PFSK-1 (cell line): ENCODE results near the gene SLC46A3.

Experiments used
- FOXP2 ChIP-seq: optimal IDR thresholded peaks from 2 replicates; pipeline ENCODE3; 2011; ENCODE audit warnings: borderline replicate concordance, control low read depth, inconsistent platforms; ENCODE audit not compliant: insufficient read depth; ENCODE audit errors: extremely low read length, extremely low read depth
- POLR2AphosphoS5 ChIP-seq: IDR thresholded peaks from 2 replicates; pipeline ENCODE4 v1.6.1; 2012; ENCODE audit warnings: low read depth, mild to moderate bottlenecking, control low read depth, low read length, moderate library complexity
- REST ChIP-seq, 2 experiments: IDR thresholded peaks; 2 replicates each; pipeline versions ENCODE4 v1.6.1 to v1.8.0; 2011 to 2012; ENCODE audit warnings: low read depth in 2 of 2, low read length in 2 of 2, control low read depth in 1 of 2, inconsistent platforms in 1 of 2, mild to moderate bottlenecking in 1 of 2, moderate library complexity in 1 of 2; ENCODE audit not compliant: insufficient read depth in 1 of 2
- SIN3A ChIP-seq: IDR thresholded peaks from 2 replicates; pipeline ENCODE4 v1.6.1; 2012; ENCODE audit warnings: mild to moderate bottlenecking, low read length, moderate library complexity, borderline replicate concordance; ENCODE audit not compliant: insufficient read depth
- TAF1 ChIP-seq: IDR thresholded peaks from 2 replicates; pipeline ENCODE4 v1.6.1; 2012; ENCODE audit warnings: low read length, control low read depth, borderline replicate concordance; ENCODE audit not compliant: insufficient read depth

The SLC46A3 gene

GRCh38 chr13:28750187-28751045, 31.6 kb upstream of the SLC46A3 start:
- TF ChIP-seq SIN3A (no peak), TAF1 (no peak), REST (IDR thresholded peaks at IDR 0.05; ENCODE audit: insufficient read depth in 1 of 2, low read depth in 2 of 2, low read length in 2 of 2) (no peak), POLR2AphosphoS5 (no peak)

- TF ChIP-seq REST (IDR thresholded peaks at IDR 0.05; ENCODE audit: insufficient read depth in 1 of 2, low read depth in 2 of 2, low read length in 2 of 2): no peak
- no peak for TF ChIP-seq FOXP2
- TF ChIP-seq TAF1: no peak
- TF ChIP-seq SIN3A: no peak
- TF ChIP-seq POLR2AphosphoS5: no peak
These were observed 29.1 kb upstream of the SLC46A3 start for GRCh38 chr13:28747851-28748250.

- TF ChIP-seq REST (IDR thresholded peaks at IDR 0.05; ENCODE audit: insufficient read depth in 1 of 2, low read depth in 2 of 2, low read length in 2 of 2): no peak
- TF ChIP-seq TAF1: no peak
- no peak for TF ChIP-seq SIN3A
- no peak for TF ChIP-seq POLR2AphosphoS5
- no peak for TF ChIP-seq FOXP2
These were observed 27.5 kb upstream of the SLC46A3 start for GRCh38 chr13:28746287-28746612.

- TF ChIP-seq REST (IDR thresholded peaks at IDR 0.05; ENCODE audit: insufficient read depth in 1 of 2, low read depth in 2 of 2, low read length in 2 of 2): no peak
- TF ChIP-seq TAF1: no peak
- TF ChIP-seq SIN3A: no peak
- no peak for TF ChIP-seq POLR2AphosphoS5
- no peak for TF ChIP-seq FOXP2
These were observed 25.9 kb upstream of the SLC46A3 start for GRCh38 chr13:28744656-28745055.
